Stimulated activated CD4-positive, alpha-beta T cell treated with anti-CD3 and anti-CD28 coated beads, Interleukin-2, amount 100 ng/mL, for 4 hours (primary cell): Measurements from ENCODE around the gene KLHL36.

ENCODE experiments used
- DNase-seq: peaks from one replicate; pipeline ENCODE4 v3.0.0-alpha.2; 2020; ENCODE audit warnings: low read depth

The KLHL36 gene

GRCh38 chr16:84647828-84648594 lies at the start of gene KLHL36:
KLHL36 (plus strand) TSS chr16:84648511; CDS start chr16:84650868, 2,357 bp downstream.
- peak; percentile 57 for DNase-seq

GRCh38 chr16:84599521-84600202 lies 48.6 kb upstream of the KLHL36 start:
- DNase-seq = peak; percentile 55

DNA sequence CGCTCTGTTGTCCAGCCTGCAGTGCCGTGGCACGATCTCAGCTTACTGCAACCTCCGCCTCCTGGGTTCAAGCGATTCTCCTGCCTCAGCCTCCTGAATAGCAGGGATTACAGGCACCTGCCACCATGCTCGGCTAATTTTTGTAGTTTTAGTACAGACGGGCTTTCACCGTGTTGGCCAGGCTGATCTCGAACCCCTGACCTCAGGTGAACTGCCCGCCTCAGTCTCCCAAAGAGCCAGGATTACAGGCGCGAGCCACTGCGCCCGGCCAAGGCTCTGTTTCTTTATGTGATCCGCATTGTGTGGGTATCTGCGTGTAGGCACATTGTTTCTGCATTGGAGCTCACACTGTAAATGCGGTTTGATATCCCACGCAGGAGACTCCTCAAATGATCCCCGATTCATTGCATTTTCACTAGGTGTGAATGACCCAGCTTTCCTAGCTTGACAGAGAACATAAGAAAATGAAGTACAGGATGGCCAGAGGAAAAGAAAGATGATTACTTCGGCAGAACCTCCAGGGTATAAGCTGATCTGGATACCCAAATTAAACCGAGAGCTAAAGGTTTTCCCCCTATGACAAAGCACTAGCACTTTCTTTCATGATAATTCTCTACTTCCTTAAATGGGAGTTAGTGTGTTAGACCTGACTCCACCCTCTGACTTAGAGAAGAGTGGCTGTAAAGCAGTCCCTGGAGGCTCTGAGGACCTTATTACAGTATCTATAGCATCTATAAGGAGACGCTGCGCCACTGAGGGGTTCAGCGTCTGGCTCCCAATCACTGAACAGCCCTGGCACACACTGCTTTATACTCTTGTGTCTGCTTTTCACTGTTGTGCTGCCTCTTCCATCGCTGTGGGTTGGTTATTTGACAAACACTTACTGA lies 47.7 kb upstream of the KLHL36 start:
- no peak for DNase-seq

- DNase-seq = peak; percentile 40
These were observed 45.0 kb upstream of the KLHL36 start for GRCh38 chr16:84603140-84603816.

DNA sequence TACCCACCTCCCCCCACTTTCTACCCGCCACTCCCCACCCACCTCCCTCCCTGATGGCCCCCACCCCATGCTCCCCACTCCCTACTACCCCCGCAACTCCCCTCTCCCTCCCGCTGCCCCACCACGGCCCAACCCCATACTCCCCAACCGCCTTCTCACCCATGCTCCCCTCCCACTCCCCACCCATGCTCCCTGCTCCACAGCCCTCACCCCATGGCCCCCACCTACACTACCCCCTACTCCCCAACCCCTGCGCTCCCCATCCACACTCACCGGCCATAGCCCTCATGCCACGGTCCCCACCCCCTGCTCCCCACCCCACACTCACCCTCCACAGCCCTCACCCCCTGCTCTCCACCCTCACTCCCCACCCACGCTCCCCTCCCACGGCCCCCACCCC lies 44.4 kb upstream of the KLHL36 start:
- DNase-seq = no peak

GRCh38 chr16:84604477-84605013 lies 43.8 kb upstream of the KLHL36 start:
- DNase-seq = no peak

DNA sequence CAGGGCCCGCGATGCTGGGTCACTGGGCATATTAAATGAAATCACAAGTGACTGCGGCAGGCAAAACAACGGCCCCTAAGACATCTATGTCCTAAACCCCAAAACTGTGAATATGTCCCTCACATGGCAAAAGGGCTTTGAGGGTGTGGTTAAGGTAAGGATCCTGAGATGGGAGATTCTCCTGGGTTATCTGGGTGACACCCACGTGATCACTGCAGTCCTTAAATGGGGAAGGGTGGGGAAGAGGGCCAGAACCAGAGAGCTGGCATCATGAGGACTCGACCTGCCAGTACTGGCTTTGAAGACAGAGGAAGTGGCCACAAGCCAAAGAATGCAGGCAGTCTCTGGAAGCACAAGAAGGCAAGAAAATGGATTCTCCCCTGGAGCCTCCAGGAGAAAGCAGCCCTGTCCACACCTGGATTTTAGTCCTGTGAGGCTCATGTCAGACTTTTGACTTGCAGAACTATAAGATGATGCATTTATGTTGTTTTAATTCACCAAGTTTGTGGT lies 42.9 kb upstream of the KLHL36 start:
- DNase-seq = no peak

- no peak for DNase-seq
These were observed 42.0 kb upstream of the KLHL36 start for GRCh38 chr16:84606081-84606875.

- DNase-seq = no peak
These were observed 41.2 kb upstream of the KLHL36 start for GRCh38 chr16:84607061-84607460.

DNA sequence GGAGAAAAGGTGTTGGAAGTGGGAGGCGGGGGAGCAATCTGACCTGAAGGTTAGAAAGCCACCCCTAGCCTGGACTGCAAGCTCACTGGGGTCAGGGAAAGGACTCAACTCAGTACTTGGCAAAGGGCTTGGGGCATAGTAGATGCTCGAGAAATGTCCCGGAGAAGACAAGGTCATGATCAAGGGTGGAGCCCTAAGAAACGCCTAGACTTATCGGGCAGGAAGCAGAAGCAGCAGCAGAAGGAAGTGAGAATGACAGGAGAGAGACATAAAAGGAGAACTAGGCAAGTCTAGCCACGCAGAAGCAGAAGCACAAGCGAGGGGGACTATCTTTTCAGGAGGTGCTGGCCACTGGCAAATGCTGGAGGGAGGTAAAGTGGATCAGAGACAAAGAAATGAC lies 40.6 kb upstream of the KLHL36 start:
- DNase-seq = no peak

DNA sequence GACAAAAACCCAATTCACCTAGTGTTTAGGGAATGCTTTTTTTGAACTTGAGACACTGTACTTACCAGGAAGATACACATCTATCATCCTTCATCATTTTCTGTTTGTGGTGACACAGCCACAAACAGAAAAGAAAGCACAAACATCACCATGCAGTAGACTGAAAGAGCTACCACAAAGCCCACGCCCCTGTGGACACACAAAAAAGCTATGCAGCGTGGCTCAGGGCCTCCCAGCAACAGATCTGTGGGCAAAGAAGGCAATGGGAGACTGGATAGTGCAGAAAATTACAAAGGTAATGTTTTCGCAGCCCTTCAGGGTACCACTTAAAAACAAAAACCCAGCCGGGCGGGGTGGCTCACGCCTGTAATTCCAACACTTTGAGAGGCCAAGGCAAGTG lies 40.0 kb upstream of the KLHL36 start:
- DNase-seq = no peak

DNA sequence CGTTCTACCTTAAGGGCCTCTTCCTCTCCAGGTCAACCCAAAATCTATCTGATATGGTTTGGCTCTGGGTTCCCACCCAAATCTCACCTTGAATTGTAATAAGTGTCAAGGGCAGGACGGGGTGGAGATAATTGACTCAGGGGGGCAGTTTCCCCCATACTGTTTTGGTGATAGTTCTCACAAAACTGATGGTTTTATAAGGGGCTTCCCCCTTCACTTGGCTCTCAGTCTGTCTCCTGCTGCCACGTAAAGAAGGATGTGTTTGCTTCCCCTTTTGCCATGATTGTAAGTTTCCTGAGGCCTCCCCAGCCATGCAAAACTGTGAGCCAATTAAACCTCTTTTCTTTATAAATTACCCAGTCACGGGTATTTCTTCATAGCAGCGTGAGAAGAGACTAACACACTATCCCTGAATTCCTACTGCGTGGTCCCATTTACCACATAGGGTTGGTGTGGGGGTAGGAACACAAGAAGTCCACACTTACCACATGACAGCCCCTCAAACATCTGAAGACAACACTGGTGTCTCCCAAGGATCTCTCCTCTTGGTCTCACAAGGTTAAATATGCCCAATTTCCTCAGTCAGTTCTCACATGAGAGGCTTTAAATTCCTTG lies 38.6 kb upstream of the KLHL36 start:
- no peak for DNase-seq

DNA sequence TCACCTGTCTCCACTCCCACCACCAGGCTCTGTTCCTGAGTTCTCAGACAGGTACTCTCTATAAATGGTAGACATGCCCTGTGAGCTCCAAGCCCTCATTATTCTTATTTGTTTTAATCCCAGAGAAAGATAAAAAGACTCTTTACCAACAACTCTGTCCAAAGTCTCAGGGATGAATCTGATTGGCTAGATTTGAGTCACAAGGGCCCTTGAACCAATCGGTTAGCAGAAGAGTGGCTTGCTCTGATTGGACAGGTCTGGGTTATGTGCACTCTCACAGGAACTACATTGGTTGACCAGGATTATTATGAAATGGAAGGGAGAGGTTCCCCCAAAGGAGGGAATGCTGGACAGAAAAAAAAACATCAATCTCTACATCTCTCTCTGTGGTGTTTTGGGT lies 37.9 kb upstream of the KLHL36 start:
- no peak for DNase-seq

GRCh38 chr16:84611041-84611440 lies 37.3 kb upstream of the KLHL36 start:
- no peak for DNase-seq

- DNase-seq = no peak
These were observed 35.6 kb upstream of the KLHL36 start for GRCh38 chr16:84612686-84613085.

- no peak for DNase-seq
These were observed 34.8 kb upstream of the KLHL36 start for GRCh38 chr16:84613408-84614072.

GRCh38 chr16:84614073-84614459 lies 34.2 kb upstream of the KLHL36 start:
- DNase-seq = no peak

- DNase-seq = no peak
These were observed 33.7 kb upstream of the KLHL36 start for GRCh38 chr16:84614623-84614967.

GRCh38 chr16:84614968-84615813 lies 33.1 kb upstream of the KLHL36 start:
- no peak for DNase-seq
